Measurements from ENCODE around the gene MYBPC2.
"Not testable (repeated sequence)": the region's sequence is repeated elsewhere in the genome, so short reads cannot be mapped to it uniquely, and the experiment has no call there.

The MYBPC2 gene

GRCh38 chr19:50460161-50460765 is 27.6 kb downstream of the MYBPC2 start:
- DNase-seq, result no peak

DNA sequence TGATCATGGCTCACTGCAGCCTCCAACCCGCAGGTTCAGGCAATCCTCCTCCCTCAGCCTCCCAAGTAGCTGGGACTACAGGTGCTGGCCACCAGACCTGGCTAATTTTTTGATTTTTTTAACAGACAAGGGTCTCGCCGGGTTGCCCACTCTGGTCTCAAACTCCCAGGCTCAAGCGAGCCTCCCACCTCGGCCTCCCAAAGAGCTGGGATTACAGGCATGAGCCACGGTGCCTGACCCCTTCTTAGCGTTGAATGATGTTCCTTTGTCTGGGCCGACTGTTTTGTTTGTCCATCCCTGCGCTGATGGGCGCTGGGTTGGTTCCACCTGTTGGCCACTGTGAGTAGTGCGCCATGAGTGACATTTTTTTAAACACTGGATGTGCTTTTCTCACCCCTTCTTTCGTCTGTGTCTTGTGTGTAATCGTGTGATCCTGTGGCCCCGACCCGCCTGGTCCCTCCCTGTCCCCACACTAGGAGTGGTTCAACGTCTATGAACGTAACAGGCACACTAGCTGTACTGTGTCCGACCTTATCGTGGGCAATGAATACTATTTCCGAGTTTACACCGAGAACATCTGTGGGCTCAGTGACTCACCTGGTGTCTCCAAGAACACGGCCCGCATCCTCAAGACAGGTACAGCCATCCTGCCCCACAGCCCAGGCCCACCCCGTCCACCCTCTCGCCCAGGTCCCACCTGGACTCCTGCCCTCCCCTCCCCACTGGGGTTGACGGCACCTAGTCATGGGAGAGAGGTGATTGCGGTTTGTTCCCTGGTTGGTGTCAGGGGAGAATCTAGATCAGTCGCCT is 28.6 kb downstream of the MYBPC2 start:
- DNase-seq, result peak; percentile 72 to 74

GRCh38 chr19:50462970-50463369 is 30.3 kb downstream of the MYBPC2 start:
- DNase-seq, result no peak

DNA sequence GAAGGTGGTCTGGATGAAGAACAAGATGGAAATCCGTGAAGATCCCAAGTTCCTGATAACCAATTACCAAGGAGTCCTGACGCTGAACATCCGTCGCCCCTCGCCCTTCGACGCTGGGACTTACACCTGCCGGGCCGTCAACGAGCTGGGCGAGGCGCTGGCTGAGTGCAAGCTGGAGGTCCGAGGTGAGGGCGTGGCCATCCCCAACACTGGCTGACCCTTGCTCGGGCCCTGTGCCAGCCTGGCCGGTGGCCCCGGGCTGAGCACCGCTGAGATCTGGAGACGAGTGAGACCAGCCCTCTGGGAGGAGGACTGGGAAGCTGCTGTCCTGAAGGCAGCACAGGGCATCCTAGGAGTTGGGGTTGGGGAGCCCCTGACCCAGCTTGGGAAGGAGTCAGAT is 31.7 kb downstream of the MYBPC2 start:
- no peak for DNase-seq

GRCh38 chr19:50465000-50465399 is 32.3 kb downstream of the MYBPC2 start:
- DNase-seq, result no peak

DNA sequence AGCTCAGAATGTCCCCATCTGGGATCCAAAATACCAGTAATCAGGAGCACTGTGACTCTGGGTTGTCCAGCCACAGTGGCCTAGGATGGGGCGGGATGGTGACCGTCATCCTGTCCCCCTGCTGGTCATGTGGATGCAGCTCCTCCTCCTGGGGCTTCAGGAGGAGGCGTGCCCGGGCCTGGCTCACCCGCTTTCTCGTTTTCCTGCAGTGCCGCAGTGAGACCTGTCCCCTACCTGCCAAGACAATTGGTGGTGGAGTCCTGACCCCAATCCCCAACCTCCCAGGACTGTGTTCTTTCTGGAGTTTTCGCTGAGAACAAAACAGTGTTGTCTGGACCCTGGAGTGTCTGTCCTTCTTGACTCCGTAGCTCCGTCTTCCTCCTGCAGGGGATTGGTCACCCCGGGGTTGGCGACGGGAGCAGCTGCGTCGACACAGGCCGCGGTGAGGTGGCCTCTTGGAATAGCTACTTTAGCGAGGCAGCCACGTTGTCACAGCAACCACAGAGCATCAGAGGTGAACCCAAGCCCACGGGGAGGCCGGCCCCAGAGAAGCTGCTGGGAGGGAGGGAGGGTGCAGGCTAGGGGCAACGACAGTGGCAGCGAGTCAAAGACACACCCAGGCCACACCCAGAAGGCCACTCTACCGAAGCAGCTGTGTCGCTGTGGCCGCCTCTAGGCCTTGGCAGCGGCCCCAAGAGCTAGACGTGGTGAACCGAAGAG is 33.5 kb downstream of the MYBPC2 start:
- DNase-seq, result no peak

DNA sequence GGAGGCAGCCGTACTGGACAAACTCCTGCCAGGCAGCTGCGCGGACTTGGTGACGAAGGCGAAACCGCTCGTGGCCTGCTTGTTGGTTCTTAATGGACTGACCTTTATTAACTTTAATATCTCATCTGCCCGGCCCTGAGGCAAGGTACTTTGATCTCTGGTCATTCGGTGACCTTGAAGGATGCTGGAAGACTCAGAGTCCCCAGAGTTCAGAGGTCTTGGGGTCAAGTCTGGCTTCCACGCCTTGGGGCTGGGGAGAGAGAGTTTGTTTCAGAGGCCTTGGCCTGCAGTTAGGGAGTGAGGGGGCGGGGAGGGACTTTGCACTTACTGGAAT is 34.0 kb downstream of the MYBPC2 start:
- no peak for DNase-seq

GRCh38 chr19:50467566-50467965 is 34.9 kb downstream of the MYBPC2 start:
- no peak for DNase-seq

DNA sequence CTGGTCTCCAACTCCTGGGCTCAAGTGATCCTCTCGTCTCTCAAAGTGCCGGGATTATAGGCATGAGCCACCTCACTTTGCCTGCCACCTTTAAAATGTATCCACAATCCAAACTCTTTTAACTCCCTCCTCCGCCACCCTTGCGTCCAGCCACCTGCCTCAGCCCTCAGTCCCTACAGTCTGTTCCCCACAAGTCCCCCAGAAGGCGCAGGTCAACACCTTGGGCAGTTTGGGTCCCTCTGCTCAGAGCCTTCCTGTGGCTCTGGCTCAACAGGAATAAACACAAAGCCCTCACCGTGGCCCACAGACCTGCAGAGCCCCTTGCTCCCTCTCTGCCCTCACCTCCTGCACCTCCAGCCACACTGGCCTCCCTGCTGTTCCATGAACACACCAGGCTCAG is 36.1 kb downstream of the MYBPC2 start:
- DNase-seq, result no peak

GRCh38 chr19:50473336-50473735 is 40.6 kb downstream of the MYBPC2 start:
- not testable (repeated sequence) for DNase-seq

DNA sequence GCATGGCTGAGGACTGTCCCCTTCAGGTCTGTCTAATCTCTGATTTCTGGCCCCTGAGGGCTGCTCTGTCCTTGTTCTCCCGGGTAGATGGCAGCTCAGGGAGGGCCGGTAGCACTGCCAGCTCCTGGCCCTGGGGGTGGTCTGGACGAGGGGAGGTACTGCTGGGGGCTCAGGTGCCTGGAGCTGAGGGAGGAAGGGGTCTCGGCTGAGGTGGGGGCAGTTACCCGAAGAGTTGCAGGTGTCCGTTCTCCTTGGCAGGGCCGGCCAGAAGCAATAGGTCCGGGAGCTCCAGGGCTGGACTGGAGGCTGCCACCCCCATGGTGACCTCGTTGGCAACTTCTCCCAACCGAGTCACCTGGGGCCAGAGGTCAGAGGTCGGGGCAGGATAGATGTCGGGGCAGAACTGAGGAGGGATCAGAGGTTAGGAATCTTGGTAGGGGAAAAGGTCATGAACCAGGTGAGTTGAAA is 42.4 kb downstream of the MYBPC2 start:
- no peak for DNase-seq

GRCh38 chr19:50475736-50476223 is 43.1 kb downstream of the MYBPC2 start:
- no peak for DNase-seq

- peak; percentile 96 to 98 for DNase-seq
Observed at GRCh38 chr19:50476224-50476906, 43.7 kb downstream of the MYBPC2 start, which contains the start of the genes EMC10 and GARIN5A. Gene EMC10 (plus strand): TSS chr19:50476507. CDS start chr19:50476545, 38 bp downstream. Gene GARIN5A (minus strand): TSS chr19:50476848. CDS start chr19:50476388, 460 bp downstream.

DNA sequence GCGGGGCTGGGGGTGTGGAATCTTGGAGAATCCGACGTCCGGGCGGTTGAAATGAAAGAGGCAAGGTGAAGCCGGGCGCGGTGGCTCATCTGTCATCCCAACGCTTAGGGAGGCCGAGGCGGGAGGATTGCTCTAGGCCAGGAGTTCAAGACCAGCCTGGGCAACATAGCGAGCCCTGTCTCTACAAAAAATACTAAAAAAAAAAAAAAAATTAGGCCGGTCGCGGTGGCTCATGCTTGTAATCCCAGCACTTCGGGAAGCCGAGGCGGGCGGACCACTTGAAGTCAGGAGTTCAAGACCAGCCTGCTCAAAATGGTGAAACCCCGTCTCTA is 44.2 kb downstream of the MYBPC2 start:
- DNase-seq, result no peak

DNA sequence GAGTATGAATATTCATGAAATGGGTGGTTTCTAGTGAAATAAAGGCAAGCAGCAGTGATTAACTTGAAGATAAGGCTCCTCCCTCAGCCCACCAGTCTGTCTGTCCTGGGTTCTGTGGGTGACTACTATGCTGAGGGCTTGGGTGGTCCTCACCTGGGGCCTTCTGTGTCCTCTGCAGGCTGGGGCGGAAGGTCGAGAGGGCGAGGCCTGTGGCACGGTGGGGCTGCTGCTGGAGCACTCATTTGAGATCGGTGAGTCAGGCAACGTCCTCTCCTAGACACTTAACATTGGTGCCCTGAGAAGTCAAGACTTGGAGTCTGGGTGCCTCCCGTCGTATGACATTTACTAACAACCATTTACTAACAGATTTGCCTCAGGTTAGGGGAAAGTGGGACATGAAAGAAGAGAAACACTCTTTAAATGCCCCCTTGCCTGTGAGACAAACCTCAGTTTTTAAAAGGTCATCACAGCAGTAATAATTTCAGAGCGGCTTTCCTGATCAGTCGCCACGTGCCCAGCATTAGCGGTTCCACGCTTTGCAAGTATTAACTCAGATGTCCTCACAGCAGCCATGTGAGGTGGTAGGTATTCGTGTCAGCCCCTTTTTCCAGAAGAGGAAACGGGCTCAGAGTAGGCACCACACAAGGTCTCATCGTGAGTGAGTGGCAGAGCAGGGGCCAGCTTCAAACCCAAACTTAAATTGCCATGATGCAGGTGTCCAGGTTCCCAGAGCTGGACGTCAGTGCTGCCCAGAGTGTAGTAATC is 45.2 kb downstream of the MYBPC2 start:
- no peak for DNase-seq

DNA sequence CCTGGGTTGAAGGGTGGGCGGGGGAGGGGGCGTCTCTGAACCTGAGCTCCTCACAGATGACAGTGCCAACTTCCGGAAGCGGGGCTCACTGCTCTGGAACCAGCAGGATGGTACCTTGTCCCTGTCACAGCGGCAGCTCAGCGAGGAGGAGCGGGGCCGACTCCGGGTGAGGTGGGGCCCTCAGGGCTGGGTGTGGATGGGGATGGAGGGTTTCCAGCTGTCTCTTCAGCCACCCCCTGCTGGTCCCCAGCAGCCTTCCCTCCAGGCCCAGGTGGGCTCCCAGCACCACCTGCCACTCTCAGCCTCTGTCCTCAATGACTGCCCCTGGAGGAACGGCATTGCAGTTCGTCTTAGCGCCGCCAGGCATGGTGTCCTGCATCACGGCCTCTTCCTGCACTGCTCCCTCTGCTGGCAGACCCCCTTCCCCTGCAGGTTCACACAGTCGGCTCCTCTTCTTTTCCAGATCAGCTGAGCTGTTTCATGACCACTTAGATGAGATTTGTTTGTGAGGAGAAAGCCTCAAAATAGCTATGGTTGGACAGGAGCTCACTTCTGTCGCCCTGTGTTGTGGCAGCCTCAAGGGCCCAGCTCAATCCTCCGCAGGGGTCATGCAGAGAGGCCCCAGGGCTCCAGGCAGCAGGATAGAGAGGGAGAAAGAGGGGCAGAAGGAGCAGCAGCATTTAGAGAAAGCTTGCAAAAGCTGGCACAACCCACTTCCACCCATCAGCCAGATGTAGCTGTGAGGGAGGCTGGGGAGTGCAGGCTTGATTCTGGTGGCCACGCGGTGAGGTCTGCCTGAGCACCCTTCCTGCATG is 46.4 kb downstream of the MYBPC2 start:
- no peak for DNase-seq

- DNase-seq, result no peak
Observed at GRCh38 chr19:50479761-50480251, 47.1 kb downstream of the MYBPC2 start.

- DNase-seq, result no peak
Observed at GRCh38 chr19:50480281-50481111, 47.8 kb downstream of the MYBPC2 start.

GRCh38 chr19:50481351-50482149 is 48.9 kb downstream of the MYBPC2 start:
- DNase-seq, result no peak
